T-cell (primary cell): ENCODE results near the gene SETD2. TPM values are rescaled to one million over a fixed set of nuclear protein-coding genes. Genes with fewer than 3 reads are reported as not detected.

ENCODE experiments used
- ATAC-seq, 4 experiments: fragments of 200-7000 bp in 3 of 4; fragments of 150-1000 bp in 1 of 4; cut with Tn5 transposase; replicated peaks in 1 of 4; 1 replicate in 3 of 4; 2 replicates in 1 of 4; pipeline ENCODE4 v1.10.0; 2021; ENCODE audit warnings: moderate library complexity in 3 of 4, mild to moderate bottlenecking in 2 of 4, moderate number of reproducible peaks in 1 of 4
- CTCF ChIA-PET, 2 donors: fragments of 300-600 bp; sonication (Branson Sonifier 250); formaldehyde crosslinking; loops; one replicate each; lab custom pipeline; 2022; ENCODE audit warnings: antibody characterized with exemption in 2 of 2; lab: Charles Lee
- POLR2A ChIA-PET, 2 donors: fragments of 300-600 bp; sonication (Branson Sonifier 250); formaldehyde crosslinking; loops; one replicate each; lab custom pipeline; 2022; ENCODE audit warnings: antibody characterized with exemption in 2 of 2; lab: Charles Lee
- DNase-seq, 35 experiments: peaks; one replicate each; pipeline versions ENCODE4 v3.0.0 to v3.0.0-alpha.2; 2013 to 2023
- H3K27ac ChIP-seq: one replicate; pipeline ENCODE4 v1.5.1; 2013; ENCODE audit warnings: low read length
- H3K27me3 ChIP-seq, 2 experiments: replicated peaks in 1 of 2; 1 replicate in 1 of 2; 2 replicates in 1 of 2; pipeline versions ENCODE4 v1.6.1 to v1.7.0; 2013; ENCODE audit warnings: low read length in 1 of 2, mixed read lengths in 1 of 2; ENCODE audit not compliant: control insufficient read depth in 2 of 2, insufficient read depth in 2 of 2; ENCODE audit errors: extremely low read depth in 1 of 2
- H3K36me3 ChIP-seq, 2 donors: 1 replicate in 1 of 2; 2 replicates in 1 of 2; pipeline versions ENCODE4 v1.6.1 to v1.7.0; 2013; ENCODE audit warnings: low read length in 1 of 2; ENCODE audit not compliant: control insufficient read depth in 2 of 2, insufficient read depth in 1 of 2; ENCODE audit errors: extremely low read depth in 1 of 2
- H3K4me1 ChIP-seq, 2 experiments: 1 replicate in 1 of 2; 2 replicates in 1 of 2; pipeline versions ENCODE4 v1.6.1 to v1.7.0; 2013; ENCODE audit warnings: low read length in 2 of 2, mixed read lengths in 1 of 2; ENCODE audit not compliant: insufficient read depth in 2 of 2, control insufficient read depth in 1 of 2; ENCODE audit errors: extremely low read depth in 1 of 2
- H3K4me3 ChIP-seq, 2 donors: 1 replicate in 1 of 2; 2 replicates in 1 of 2; pipeline versions ENCODE4 v1.5.1 to v1.7.0; 2013; ENCODE audit warnings: mild to moderate bottlenecking in 2 of 2, low read length in 1 of 2, moderate library complexity in 1 of 2; ENCODE audit not compliant: control insufficient read depth in 1 of 2; ENCODE audit errors: extremely low read depth in 1 of 2
- H3K9me3 ChIP-seq: 2 replicates; pipeline ENCODE4 v1.7.0; 2013
- H3K27ac Mint-ChIP-seq, 2 donors: one replicate each; pipeline ENCODE4 v1.8.0; 2020 to 2021; ENCODE audit warnings: mild to moderate bottlenecking in 2 of 2, mixed read lengths in 2 of 2
- H3K27me3 Mint-ChIP-seq, 2 donors: one replicate each; pipeline ENCODE4 v1.8.0; 2021 to 2022; ENCODE audit warnings: mixed read lengths in 2 of 2
- H3K36me3 Mint-ChIP-seq: one replicate; pipeline ENCODE4 v1.8.0; 2021; ENCODE audit warnings: mixed read lengths
- H3K4me1 Mint-ChIP-seq, 3 donors: one replicate each; pipeline ENCODE4 v1.8.0; 2020 to 2022; ENCODE audit warnings: mixed read lengths in 3 of 3, mild to moderate bottlenecking in 1 of 3
- H3K4me3 Mint-ChIP-seq, 3 donors: one replicate each; pipeline ENCODE4 v1.8.0; 2020 to 2022; ENCODE audit warnings: mild to moderate bottlenecking in 3 of 3, mixed read lengths in 3 of 3, moderate library complexity in 3 of 3
- H3K9me3 Mint-ChIP-seq, 3 donors: one replicate each; pipeline ENCODE4 v1.8.0; 2020 to 2022; ENCODE audit warnings: mixed read lengths in 3 of 3
- WGBS: methylation state at CpG from one replicate; pipeline ENCODE4 v1.1.5; 2013; ENCODE audit warnings: missing lambda C conversion rate; ENCODE audit not compliant: insufficient coverage; 5-methylcytosine and 5-hydroxymethylcytosine counted together
- total RNA-seq, 35 experiments: library from RNA in 6 of 35; stranded (reverse) in 6 of 35; fragments of 120-200 nt in 1 of 35; gene quantifications; one replicate each; pipeline versions ENCODE4 v1.2.1 to v1.2.4 and lab custom pipeline; 2013 to 2026

The SETD2 gene
- total RNA-seq, 5 donors from 2014 or later (not counting 1 experiment from before 2014, with no cell fraction given): 58.1 to 84.6 (median 63.9) TPM

GRCh38 chr3:46993986-46994385 lies 169.9 kb downstream of the SETD2 start:
- WGBS: 98% methylated on average over 6 of the region's 7 CpGs
- H3K4me3 Mint-ChIP-seq: no peak overlapping the region
- H3K27me3 ChIP-seq: no peaks in the 10 kb centered on the region
- no peak overlapping the region for H3K27ac ChIP-seq
- no peak overlapping the region for H3K4me3 ChIP-seq
- H3K27me3 Mint-ChIP-seq: no peaks in the 10 kb centered on the region
- peaks cover 8 to 73% of the 10 kb centered on the region in 2 donors for H3K36me3 ChIP-seq
- DNase-seq (no peak), ATAC-seq (no peak)
- peak overlapping the region in 1 of 2 donors; percentile 22 for H3K27ac Mint-ChIP-seq
- POLR2A ChIA-PET: no interaction called here
- H3K9me3 Mint-ChIP-seq: no peaks in the 10 kb centered on the region
- peaks cover 33 to 49% (median 40%) of the 10 kb centered on the region in 3 donors for H3K4me1 Mint-ChIP-seq
- H3K36me3 Mint-ChIP-seq: peaks cover 23% of the 10 kb centered on the region
- no peaks in the 10 kb centered on the region for H3K9me3 ChIP-seq
- CTCF ChIA-PET: no interaction called here
- peaks cover 0 to 62% of the 10 kb centered on the region in 2 experiments for H3K4me1 ChIP-seq

GRCh38 chr3:46993292-46993691 lies 170.6 kb downstream of the SETD2 start:
- POLR2A ChIA-PET: no interaction called here

DNA sequence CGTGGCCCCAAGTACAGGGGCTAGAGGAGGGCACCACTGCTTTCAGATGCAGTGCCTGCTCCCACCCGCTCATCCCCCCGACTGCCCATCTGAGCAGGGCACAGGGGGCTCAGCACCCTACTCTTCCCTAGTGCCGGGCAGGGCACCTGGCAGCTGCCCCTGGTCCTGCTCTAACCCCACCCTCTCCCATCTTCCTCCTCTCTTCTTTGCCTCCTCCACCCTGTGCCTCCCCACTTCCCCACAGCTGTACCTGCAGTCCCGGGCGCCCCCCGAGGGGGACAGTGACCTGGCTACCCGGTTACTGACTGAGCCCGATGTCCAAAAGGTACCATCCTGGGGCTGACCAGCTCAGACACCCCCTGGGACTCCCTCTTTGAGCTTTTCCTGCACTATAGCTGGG lies 171.7 kb downstream of the SETD2 start:
- POLR2A ChIA-PET: no interaction called here

More at GRCh38 chr3:46993292-46993691, 170.6 kb downstream of the SETD2 start:
- no peak for DNase-seq
- Histone ChIP-seq H3K27me3 (no peaks in the 10 kb centered on the region), H3K4me1 (peaks cover 2 to 63% of the 10 kb centered on the region in 2 experiments), H3K4me3 (no peak overlapping the region), H3K36me3 (peaks cover 7 to 72% of the 10 kb centered on the region in 2 donors), H3K27ac (no peak overlapping the region), H3K9me3 (no peaks in the 10 kb centered on the region)
- WGBS: no CpG with 5 or more reads among the region's 2 CpGs
- peaks cover 25% of the 10 kb centered on the region for H3K36me3 Mint-ChIP-seq
- H3K4me3 Mint-ChIP-seq: no peak overlapping the region
- H3K27me3 Mint-ChIP-seq: no peaks in the 10 kb centered on the region
- peak overlapping the region in 1 of 2 donors; percentile 28 for H3K27ac Mint-ChIP-seq
- no peak for ATAC-seq
- CTCF ChIA-PET: no interaction called here
- H3K9me3 Mint-ChIP-seq: no peaks in the 10 kb centered on the region
- H3K4me1 Mint-ChIP-seq: peaks cover 36 to 52% (median 43%) of the 10 kb centered on the region in 3 donors

GRCh38 chr3:46991406-46992165 lies 172.3 kb downstream of the SETD2 start:
- H3K9me3 ChIP-seq: no peaks in the 10 kb centered on the region
- POLR2A ChIA-PET: no interaction called here
- ATAC-seq (no peak), DNase-seq (no peak)
- H3K4me1 ChIP-seq: peaks cover 15 to 63% of the 10 kb centered on the region in 2 experiments
- no peak overlapping the region for H3K27ac ChIP-seq
- no peak overlapping the region for H3K4me3 ChIP-seq
- H3K36me3 ChIP-seq: peaks cover 7 to 63% of the 10 kb centered on the region in 2 donors
- CTCF ChIA-PET: no interaction called here
- Mint-ChIP-seq H3K27ac (peak overlapping the region in 1 of 2 donors; percentile 61), H3K4me1 (peaks cover 39 to 55% (median 44%) of the 10 kb centered on the region in 3 donors), H3K36me3 (peaks cover 15% of the 10 kb centered on the region), H3K27me3 (no peaks in the 10 kb centered on the region), H3K9me3 (no peaks in the 10 kb centered on the region), H3K4me3 (no peak overlapping the region)
- no peaks in the 10 kb centered on the region for H3K27me3 ChIP-seq
- WGBS: 98% methylated on average over 15 of the region's 16 CpGs

More for the DNA sequence above, 171.7 kb downstream of the SETD2 start:
- CTCF ChIA-PET: no interaction called here
- H3K36me3 ChIP-seq: peaks cover 7 to 64% of the 10 kb centered on the region in 2 donors
- H3K4me1 ChIP-seq: peaks cover 8 to 63% of the 10 kb centered on the region in 2 experiments
- no peak overlapping the region for H3K4me3 ChIP-seq
- no peaks in the 10 kb centered on the region for H3K27me3 ChIP-seq
- no peak overlapping the region for H3K27ac ChIP-seq
- Mint-ChIP-seq H3K27me3 (no peaks in the 10 kb centered on the region), H3K4me1 (peaks cover 38 to 54% (median 44%) of the 10 kb centered on the region in 3 donors), H3K9me3 (no peaks in the 10 kb centered on the region), H3K27ac (peak overlapping the region in 1 of 2 donors; percentile 28), H3K4me3 (no peak overlapping the region), H3K36me3 (peaks cover 21% of the 10 kb centered on the region)
- DNase-seq (no peak), ATAC-seq (no peak)
- 98% methylated on average over 8 of the region's 9 CpGs for WGBS
- H3K9me3 ChIP-seq: no peaks in the 10 kb centered on the region

- POLR2A ChIA-PET: no interaction called here
- Histone ChIP-seq H3K27me3 (no peaks in the 10 kb centered on the region), H3K4me3 (no peak overlapping the region), H3K4me1 (peaks cover 19 to 64% of the 10 kb centered on the region in 2 experiments), H3K27ac (no peak overlapping the region), H3K36me3 (peaks cover 7 to 57% of the 10 kb centered on the region in 2 donors), H3K9me3 (no peaks in the 10 kb centered on the region)
- ATAC-seq (no peak), DNase-seq (no peak)
- WGBS: 87% methylated on average over 7 of the region's 11 CpGs
- Mint-ChIP-seq H3K4me3 (peak overlapping the region in 1 of 3 donors; percentile 67), H3K9me3 (no peaks in the 10 kb centered on the region), H3K27me3 (no peaks in the 10 kb centered on the region), H3K36me3 (peaks cover 15% of the 10 kb centered on the region), H3K27ac (peak overlapping the region; percentile 78 to 95), H3K4me1 (peaks cover 47 to 63% (median 52%) of the 10 kb centered on the region in 3 donors)
- CTCF ChIA-PET: no interaction called here
Observed at GRCh38 chr3:46990573-46991374, 173.1 kb downstream of the SETD2 start.

- H3K4me1 Mint-ChIP-seq: peaks cover 62 to 74% (median 62%) of the 10 kb centered on the region in 3 donors
- no peaks in the 10 kb centered on the region for H3K27me3 Mint-ChIP-seq
- peak overlapping the region; percentile 78 to 95 for H3K27ac Mint-ChIP-seq
- H3K9me3 ChIP-seq: no peaks in the 10 kb centered on the region
- ChIA-PET POLR2A (no interaction called here), CTCF (interaction anchor here in 1 of 2 donors (0.5 kb wide), 1 partner anchor 36 kb away, joined by 3 read pairs; no protein-coding TSS in a partner anchor)
- WGBS: 95% methylated on average over 7 of the region's 17 CpGs
- no peak overlapping the region for H3K27ac ChIP-seq
- no peaks in the 10 kb centered on the region for H3K27me3 ChIP-seq
- peaks cover 0 to 43% of the 10 kb centered on the region in 2 donors for H3K36me3 ChIP-seq
- H3K4me3 ChIP-seq: no peak overlapping the region
- H3K4me1 ChIP-seq: peaks cover 22 to 78% of the 10 kb centered on the region in 2 experiments
- H3K9me3 Mint-ChIP-seq: no peaks in the 10 kb centered on the region
- DNase-seq (no peak), ATAC-seq (no peak)
- H3K36me3 Mint-ChIP-seq: peaks cover 19% of the 10 kb centered on the region
- H3K4me3 Mint-ChIP-seq: peak overlapping the region in 1 of 3 donors; percentile 67
Observed at GRCh38 chr3:46989146-46989810, 174.6 kb downstream of the SETD2 start.
